NCI-H82 treated with DMSO at 0.1 percent for 48 hours (cell line): Measurements from ENCODE around the gene MCAT.

Source experiments
- DNase-seq: peaks from one replicate; lab custom pipeline; 2025; ENCODE audit not compliant: unreplicated experiment; lab: John Stamatoyannopoulos, UW

MCAT gene

DNA sequence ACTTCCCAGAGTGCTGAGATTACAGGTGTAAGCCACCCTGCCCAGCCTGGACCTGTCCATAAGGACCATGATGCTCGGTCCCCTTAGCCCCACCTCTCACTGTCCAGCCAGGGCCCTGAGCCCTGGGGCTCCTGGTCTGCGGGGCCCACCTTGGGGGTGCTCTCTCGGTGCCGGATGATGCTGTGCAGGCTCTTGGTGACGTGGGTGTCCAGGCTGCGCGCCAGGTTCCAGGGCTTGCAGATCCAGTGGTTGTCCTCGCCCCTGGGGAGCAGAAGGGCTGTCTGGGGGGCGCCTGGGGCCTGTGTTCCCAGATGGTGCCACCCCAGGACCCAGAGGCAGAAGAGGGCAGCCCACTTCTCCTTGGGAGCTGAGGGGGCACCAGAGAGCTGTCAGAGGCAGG lies 30.4 kb upstream of the MCAT start:
- DNase-seq: no peak

DNA sequence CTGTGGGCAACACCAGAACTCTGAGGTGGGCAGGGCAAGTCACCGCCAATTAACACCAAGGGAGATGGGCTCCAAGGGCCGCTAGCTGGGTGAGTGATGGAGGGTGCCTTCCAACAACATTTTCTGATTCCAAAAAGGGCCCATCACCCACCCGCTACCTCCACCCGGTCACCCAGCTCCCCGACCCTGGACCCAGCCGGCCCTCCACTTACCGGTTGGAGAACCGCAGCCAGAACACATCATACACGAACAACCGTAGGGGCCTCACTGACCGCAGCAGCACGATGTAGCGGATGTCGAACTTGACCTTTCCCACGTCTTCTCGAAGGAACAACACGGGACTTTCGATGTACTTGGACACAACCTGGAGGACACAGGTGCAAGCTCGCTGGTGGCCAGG lies 29.0 kb upstream of the MCAT start:
- no peak for DNase-seq

DNA sequence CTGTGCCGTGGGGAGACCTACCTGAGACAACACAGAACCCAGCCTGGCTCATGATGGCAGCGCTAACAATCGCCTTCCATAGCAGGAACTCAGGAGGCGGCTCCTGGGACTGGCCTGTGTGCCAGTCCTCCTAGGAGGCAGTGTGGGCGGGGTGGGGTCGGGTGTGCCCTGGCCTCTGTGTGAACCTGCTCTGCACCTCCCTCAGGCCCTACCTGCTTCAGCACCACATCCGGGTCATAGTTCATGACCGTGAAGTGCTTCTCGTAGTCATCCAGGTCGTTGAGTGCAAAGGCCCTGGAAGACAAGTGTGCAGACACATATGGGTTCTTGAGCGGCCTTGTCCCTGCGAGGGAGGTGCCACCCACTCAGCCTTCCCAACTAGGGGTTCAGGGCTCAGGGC lies 28.4 kb upstream of the MCAT start:
- DNase-seq: no peak

DNA sequence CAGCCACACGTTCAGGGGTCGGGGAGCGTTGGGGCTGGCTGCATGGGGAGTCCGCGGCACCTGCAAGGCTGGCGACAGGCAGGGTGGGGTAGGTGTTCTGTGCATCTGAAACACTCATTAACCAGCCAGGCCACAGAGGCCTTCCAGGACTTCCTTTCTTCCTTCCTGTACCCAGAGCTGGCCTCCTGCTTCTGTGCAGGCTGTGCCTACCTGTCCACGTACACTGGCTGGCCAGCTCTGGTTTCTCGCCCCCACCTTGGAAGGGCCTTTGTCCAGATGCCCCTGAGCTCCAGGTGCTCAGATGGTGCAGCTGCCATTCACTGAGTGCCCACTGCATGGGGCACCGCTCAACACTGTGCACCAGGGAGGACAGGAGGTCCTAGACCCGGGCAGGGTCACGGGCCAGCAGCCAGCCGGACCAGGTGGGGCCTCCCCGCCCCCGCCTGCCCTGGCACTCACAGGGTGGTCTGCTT lies 27.9 kb upstream of the MCAT start:
- no peak for DNase-seq

DNA sequence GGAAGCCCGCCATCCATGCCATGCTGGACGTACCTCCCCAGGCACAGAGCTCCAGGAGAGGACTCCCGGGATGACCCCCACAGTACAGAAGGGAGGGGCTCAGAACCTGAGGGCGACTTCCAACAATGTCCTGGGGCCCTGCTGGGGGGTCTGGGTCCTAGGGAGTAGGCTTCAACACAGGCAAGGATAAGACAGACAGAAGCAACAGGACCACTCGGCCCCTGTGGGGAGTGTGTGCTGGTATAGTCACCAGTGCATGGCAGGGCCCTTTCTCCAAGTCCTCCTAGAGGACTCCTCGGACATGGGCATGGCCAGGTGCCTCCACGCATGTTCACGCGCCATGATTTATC lies 26.9 kb upstream of the MCAT start:
- DNase-seq: no peak

DNA sequence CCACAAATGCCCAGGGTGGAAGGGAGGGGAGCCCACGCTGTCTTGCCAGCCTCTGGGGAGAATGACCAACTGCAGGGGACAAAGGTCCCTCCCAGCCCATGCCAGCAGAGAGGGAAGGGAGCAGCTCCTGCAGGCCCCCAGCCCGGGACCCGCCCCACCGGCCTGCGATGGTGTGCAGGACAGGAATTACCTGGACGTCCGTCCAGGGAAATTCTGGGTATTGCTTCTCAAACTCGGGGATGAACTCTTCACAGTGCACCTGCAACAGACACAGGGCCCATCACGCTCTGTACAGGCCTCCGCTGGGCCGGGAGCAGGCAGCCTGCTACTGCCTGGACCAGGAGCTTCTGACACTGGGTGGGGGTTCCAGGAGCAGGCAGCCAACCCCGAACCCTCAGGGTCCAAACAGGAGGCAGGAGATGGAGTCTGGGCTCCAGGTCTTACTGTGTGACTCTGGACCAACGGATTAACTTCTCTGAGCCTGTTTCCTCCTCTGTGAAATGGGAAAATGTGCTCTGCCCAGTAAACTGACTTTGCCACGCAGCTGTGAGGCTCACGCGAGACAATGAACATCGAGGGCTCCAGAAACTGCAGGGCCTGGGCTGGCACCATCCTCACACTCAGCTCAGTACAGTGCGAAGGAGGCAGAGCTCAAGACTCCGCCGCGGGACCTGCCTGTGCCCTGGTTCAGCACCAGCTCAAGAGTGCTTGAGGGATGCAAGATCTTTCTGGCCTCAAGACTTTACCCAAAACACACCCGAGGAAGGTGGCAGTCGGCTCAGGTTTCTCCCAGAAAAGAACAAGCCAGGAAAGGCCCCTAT lies 26.3 kb upstream of the MCAT start:
- DNase-seq: no peak

DNA sequence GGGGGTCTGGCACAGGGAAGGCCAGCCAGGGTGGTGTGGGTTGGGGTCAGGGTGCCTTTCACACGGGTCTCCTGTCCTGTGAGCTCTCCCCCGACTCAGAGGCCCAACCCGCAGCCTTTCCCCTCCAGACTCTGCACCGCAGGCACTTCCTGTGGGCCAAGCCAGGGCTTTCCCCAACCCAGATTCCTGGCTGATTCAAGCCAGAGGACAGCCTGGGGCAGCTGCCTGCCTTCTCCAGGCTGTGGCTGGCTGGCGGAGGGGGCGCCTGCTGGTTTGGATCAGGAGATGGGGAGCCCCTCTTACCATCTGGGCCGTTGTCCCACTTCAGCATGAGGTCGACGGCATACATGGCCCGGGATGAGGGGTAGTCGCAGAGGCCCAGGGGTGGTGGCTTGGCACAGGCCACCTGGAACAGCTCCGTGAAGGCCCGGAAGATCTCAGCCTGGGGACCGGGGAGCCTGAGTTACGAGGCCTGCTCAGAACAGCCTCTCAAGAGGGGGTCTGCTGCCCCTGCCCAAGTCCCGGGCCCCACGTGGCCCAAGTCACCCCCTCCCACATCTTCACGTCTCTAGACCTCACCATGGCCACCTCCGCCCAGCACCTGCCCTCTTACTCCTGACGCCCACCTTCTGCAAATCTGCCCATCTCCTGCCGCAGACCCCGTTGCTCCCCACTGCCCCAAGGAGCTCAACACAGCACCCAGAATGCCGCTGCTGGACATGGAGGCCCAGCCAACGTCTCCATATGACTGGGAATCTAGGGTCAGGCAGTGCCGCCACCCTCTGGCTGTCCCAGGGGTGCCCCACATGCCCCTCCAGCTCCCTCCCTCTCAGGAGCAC lies 25.5 kb upstream of the MCAT start:
- no peak for DNase-seq

DNA sequence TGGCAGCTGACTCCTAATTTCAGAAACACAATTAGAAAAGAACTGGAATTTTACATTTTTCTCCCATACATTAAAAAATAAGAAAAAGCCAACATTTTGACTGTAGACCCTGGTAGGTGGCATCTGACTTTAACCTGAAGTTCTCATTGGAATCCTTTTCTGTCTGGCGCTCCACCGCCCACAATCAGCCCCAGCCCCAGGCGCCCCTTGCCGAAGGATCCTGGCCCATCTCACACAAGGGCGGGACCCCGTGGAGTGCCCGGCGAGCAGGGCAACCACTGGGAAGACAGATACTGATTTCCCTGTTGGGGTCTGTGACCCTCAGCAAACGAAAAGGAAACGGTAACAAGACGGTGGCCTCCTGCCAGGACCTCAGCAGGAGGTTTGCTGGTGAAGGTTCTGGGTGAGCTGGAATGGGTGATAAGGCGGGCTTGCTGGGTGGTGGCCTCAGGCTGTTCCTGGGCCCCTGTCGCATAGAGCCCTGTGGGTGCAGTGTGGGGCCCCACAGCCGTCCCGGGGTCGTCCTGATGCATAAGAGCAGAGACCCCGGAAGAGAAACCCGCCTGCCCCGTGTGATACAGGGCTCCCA lies 23.9 kb upstream of the MCAT start:
- DNase-seq: no peak

DNA sequence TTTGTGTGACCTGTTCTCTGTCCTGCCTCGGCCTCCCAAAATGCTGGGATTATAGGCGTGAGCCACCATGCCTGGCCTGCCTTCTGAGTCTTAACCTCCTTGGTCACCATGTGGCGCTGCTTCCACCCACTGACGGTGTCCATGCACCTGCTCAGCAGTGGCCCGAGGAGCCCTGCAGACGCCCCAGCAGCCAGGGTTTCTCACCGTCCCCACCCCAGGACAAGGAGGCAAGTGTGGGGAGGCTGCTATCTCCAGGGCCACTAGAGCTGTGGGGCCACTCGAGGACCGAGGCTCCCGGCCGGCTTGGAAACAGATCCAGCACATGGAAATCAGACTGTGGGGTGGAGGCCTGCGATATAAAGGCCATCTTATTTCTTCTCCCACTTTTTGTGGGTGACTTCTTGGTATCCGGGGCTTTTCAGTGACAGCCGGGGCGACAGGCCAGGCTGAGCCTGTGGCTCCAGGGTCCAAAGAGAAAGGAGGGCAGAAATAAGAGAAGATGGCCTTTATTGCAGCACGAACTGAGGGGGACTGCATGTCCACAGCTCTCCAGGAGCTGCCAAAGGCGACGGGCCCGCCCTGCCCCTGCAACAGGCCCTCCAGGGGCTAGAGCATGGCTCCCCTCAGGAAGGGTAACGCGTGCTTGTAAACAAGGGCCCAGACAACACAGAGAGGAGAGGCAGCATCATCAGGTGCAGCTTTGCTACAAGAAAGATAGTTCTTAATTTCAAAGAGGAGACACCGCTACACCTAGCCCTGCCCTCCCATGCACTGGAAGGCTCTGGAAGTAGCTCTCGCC lies 23.1 kb upstream of the MCAT start:
- no peak for DNase-seq

DNA sequence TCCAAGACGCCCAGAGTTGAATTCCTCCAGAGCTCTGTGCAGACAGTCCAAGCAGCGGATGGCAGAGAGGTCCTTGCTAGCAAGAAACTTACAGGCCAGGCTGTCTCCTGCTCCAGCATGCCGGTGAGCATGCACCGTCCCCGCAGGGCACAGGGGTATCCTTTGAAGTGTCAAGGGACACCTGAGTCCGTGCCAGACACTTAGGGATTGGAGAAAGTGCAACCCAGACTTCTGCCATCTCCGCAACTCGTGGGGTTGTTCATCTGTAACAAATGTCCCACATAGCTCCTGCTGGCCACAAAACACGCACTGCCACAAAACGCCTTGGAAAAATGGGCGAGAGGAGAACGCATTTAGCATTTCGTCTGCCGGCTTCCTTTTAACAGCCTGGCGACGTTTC lies 21.4 kb upstream of the MCAT start:
- DNase-seq: no peak

DNA sequence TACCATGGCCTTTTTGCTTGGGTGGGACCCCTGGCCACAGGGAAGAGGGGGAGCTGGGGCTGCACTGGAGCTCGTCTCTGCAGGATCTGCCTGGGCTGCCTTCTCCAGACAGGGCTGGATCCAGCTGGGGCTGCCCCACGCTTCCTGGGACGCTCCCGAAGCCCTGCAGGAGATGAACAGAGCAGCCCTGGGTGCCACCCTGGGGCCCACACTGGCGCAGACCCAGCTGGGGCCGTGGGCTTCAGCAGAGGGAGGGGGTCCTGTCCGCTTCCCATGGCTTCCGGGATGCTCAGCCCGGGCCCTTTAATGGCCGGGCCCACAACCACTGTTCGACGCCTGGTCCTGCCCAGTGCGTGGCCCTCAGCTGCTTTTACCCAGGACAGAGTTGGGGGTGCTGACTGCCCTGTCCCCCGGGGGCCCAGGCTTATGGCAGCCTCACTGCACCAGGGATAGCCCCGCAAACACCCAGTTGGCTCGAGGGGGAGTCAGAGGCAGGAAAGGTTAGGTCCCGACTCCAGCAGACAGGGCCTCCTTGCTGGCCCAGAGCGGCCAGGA lies 20.1 kb upstream of the MCAT start:
- DNase-seq: no peak

DNA sequence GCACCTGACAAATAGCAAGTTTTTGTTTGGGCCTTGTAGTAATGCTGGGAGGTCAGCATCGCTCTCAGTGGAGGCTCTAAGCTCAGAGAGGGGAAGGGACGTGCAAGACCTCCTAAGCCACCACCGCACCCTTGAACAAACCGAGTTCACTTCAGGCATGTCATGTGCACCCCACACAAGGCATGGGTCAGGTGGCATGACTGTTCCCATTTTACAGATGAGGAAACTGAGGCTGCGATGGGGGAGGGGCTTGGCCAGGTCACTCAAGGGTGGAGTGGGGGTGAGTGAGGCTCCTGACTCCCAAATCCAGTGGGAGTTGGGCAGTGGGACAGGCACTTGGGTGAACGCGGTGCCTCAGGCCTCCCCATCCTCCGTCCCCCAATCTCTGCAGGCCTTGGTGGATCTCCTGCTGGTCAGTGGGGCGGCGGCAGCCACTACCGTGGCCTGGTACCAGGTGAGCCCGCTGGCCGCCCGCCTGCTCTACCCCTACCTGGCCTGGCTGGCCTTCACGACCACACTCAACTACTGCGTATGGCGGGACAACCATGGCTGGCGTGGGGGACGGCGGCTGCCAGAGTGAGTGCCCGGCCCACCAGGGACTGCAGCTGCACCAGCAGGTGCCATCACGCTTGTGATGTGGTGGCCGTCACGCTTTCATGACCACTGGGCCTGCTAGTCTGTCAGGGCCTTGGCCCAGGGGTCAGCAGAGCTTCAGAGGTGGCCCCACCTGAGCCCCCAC lies 19.4 kb upstream of the MCAT start:
- no peak for DNase-seq

DNA sequence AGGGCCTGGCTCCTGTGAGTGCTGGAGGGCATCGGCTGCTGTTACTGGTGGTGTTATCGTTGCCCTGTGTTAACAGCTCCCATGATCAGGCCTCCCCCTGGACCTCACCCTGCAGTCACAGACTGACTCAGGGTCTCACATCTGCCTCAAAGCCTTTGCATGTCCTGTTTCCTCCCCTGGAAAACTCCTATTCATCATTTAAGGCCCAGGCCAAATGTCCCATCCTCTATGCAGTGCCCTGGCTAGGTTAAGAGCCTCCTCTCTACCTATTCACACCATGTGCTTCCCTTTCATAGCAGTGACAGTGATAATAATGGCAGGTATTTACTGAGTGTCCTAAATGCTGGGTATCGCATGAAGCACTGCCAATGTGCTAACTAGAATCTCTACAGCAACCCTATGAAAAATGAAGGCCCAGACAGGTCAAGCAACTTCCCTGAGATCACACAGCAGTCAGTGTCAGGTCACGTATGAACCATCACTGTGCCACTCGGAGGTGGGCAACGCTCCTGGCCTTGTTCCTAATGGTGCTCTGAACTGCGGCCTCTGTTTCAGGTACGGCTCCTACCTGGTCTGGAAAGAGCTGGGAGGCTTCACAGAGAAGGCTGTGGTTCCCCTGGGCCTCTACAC lies 17.4 kb upstream of the MCAT start:
- no peak for DNase-seq

DNA sequence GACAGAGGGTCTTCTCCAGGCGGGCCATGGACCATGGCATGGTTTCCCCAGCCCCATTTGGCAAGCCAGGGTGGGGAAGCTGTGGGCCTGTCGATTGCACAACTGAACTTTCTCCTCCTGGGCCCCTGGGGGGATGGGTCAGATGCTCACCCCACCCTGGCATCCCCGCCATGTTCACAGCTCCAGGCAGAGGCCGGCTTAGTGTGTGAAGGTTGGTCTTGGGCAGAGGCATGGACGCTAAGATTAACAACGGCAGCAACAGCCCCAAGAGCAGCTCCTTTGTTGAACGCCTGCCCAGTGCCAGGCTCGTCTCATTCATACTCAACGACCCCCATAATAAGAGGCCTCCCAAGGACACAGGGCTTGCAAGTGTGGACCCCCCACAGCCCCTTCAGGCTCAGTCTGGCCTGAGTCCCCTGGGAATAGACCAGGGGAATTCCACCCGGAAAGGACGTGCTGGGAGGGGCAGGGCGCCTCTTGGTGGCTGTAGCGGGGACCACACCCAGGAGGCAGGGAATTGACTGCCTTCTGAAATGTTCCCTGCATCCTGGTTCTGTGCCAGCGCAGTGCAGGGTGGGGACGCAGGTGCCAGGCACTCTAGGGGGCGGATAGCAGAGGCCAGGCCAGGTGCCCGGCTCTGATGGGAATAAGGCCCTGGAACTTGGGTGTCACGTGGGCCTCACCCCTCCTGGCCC lies 16.4 kb upstream of the MCAT start:
- DNase-seq: no peak

DNA sequence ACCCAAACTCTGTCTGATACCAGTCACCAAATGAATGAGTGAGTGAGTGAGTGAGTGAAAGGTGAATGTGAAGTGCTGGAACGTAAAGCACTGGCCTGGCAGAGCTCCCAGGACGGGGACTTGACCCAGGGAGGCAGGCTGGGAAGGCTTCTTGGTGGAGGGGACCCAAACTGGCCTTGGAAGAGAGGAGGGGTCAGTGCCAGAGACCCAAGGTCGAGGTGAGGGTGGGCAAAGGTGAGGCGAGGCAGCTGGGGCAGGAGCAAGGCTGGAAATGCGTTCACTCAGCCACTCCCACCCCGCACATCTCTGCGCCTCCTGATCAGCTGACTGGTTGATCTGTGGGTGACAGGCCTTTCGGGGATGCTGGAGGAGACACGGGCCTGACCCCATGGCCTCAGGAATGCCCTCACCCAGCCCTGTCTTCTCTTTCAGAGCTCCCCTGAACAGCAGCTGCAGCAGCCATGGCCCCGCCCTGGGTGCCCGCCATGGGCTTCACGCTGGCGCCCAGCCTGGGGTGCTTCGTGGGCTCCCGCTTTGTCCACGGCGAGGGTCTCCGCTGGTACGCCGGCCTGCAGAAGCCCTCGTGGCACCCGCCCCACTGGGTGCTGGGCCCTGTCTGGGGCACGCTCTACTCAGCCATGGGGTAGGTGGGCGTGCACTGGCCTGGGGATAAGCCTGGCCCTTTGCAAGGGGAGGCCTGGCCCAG lies 15.7 kb upstream of the MCAT start:
- no peak for DNase-seq

DNA sequence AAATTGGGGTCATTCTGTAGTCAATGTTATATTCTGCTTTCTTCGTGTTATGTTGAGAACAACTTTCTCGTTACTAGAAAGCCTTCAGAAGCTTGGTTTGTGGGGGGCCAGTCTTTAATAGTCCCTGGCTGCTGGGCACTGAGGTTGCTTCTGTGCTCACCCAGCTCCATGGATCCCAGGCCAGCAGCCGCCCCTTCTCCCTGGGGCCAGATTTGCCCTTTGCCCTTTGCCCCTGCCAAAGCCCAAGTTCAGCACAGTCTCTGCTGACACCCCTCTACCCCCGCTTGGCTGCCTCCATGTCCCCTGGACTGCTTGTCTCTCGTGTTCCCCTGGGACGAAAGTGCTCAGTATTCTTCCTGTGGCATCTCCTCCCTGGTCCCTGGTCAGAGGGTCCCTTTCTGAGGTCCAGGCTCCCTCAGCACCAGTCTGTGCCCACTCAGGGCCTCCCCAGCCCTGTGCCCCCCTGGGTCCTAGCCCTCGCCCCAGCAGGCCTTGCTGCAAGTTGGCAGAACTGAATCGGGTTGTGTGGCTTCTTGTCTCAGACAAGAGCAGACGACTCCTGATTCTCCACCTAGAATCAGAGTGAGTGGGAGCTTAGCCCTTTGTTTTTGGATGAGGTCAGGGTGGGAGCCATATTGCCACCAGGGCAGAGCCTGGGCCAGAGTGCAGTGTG lies 14.8 kb upstream of the MCAT start:
- no peak for DNase-seq

DNA sequence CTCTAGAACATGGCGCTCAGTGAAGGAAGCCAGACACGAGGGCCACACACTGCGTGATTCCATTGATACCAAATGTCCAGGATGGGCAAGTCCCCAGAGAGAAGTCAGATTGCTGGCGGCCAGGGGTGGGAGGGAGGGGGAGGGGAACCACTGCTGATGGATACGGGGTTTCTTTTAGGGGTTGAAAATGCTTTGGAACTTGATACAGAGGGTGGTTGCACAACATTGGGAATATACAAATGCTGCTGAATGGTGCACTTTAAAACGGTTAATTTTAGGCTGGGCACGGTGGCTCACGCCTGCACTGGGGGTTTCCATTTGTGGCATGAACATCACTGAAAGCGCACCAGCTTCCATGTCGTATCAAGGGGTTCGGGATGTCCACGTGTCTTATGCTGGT lies 13.2 kb upstream of the MCAT start:
- DNase-seq: no peak

DNA sequence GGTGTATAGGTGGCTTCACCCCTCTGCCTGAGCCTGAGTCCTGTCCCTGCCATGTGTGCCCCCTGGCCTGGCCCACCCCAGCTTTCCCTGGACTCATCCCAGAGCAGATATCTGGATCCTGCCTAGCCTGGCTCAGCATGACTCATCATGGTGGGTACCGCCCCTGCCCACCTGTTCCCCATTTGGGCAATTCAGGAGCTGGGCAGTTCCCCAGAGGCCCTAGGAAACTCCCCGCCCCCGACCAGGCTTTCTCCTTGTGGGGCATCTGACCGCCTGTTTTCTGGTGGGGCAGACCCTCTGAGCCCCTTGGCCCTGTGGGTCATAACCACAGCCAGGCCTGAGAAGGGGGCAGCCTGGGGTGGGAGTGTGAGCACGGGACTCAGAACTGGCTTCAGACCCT lies 12.6 kb upstream of the MCAT start:
- DNase-seq: no peak
